Activated T-helper 9 cell treated with anti-CD3 and anti-CD28 coated beads, Interleukin-2, amount 50 U/mL, for 16 hours (primary cell): ENCODE results near the gene OVOL3.
"Not testable (repeated sequence)": the region's sequence is repeated elsewhere in the genome, so short reads cannot be mapped to it uniquely, and the experiment has no call there.

ENCODE experiments used
- DNase-seq: peaks from one replicate; pipeline ENCODE4 v3.0.0-alpha.2; 2020; ENCODE audit warnings: low read depth

The OVOL3 gene

DNA sequence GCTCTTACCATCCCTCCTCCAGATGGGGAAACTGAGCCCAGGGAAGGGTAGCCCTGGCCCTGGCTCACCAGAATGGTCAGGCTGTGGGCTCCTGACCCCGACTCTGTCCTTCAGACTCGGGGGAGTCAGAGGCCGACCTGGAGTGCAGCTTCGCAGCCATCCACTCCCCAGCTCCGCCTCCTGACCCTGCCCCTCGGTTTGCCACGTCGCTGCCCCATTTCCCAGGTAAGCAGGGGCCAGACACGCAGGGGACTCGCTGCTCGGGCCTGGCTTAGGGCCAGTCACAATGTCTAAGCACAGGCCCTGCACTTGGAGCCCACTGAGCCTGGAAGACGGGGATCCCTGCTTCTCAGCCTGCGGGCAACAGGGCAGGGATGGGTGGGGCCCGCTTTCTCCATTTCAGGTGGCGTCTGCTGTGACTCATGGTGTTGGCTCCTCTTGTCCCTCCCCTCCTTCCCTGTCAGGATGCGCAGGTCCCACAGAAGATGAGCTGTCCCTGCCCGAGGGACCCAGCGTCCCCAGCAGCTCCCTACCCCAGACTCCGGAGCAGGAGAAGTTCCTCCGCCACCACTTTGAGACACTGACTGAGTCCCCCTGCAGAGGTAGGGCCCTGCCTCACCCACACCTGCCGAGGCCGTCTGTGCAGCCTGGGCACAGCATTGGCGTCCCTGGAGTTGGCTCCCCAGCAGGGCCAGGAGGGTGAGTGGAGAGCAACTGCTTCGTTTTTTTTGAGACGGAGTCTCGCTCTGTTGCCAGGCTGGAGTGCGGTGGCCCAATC lies 9.2 kb upstream of the OVOL3 start:
- no peak for DNase-seq

DNA sequence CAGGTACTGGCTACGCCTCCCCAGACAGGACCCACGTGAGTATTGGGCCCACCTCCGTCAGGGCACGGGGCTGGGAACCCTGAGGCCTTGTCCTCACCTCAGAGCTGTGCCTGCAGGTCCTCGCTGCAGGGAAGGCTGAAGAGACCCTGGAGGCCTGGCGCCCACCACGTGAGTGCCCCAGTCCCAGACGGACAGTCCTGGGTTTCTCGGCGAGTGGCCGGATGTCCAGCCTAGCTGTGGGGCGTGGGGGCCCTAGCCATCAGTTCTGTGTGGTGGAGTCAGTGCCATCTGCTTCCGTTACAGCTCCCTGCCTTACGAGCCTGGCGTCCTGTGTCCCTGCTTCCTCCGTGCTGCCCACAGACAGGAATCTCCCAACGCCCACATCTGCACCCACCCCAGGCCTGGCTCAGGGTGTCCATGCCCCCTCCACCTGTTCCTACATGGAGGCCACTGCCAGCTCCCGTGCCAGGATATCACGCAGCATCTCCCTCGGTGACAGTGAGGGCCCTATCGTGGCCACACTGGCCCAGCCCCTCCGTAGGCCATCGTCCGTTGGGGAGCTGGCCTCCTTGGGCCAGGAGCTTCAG lies 7.8 kb upstream of the OVOL3 start:
- no peak for DNase-seq

DNA sequence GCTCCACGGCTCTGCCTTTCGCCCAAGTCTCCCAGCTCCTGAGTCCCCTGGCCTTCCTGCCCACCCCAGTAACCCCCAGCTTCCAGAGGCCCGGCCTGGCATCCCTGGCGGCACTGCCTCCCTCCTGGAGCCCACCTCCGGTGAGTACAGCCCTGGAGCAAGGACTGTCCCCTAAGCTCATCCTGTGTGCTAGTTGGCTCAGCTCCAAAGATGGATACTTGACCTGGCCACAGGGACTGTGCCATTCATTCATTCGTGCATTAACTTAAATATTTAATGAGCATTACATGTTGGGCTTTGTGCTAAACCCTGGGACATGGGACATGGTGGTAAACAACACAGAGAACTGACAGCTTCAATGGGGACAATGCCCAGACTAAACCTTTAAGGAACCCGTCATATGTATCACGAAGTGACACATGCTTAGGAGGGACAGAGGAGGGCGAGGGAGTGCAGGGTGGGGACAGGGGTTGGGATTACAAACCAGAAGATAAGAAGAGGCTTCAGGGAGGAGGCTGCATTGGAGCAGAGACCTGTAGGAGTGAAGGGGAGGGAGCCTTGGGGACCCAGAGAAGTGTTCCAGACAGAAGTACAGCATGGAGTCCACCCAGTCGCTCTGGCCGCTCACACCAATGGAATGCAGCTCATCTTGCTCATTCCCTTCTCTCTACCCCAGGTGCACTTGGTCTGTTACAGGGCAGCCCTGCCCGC lies 6.9 kb upstream of the OVOL3 start:
- no peak for DNase-seq

DNA sequence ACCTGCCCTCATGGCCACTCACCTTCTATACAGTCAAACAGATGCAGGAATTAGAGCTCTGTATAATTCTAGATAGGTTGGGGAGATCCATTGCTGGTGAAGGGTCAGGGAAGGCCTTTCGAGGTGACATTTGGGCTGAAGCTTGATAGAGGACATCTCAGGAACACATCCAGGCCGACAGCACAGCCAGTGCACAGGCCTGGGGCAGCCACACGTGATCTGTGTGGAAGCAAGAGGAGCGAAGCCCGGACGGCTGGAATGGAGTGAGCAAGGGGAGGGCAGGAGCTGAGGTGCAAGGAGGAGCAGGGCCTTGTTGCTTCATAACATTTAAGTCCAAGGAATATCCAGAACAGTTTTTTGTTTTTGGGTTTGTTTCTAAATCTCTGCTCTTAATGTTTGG lies 4.5 kb upstream of the OVOL3 start:
- no peak for DNase-seq

DNA sequence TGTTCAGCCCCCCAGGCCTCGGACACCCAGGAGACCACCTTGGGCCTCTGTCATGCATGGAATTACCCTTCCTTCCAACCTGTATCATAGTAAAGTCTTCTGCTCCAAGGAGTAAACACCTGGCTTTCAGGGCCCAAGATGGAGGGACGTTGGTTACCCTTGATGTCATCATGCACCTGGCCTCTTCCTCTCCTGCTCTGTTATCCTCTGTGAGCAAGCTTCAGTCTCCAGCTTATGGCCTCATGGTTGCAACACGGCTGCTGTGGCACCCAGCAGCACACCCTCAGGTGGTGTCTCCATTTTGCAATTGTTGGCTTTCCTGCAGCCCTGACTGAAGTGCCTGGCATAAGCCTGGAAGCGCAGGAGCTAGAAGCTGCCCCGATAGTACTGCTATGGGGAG lies 4.0 kb upstream of the OVOL3 start:
- no peak for DNase-seq

DNA sequence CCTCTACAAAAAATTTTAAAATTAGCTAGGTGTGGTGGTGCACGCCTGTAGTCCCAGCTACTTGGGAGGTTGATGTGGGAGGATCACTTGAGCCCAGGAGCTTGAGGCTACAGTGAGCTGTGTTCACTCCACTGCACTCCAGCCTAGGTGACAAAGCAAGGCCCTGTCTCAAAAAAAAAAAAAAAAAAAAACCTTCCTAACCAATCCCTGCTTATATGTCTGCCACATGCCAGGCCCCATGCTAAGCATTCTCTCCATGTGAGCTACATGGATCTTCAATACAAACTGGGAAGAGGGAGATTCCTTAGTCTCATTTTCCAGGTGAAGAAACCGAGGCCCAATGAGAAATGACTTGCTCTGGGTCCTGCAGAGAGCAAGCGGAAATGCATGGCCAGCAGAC lies 2.3 kb upstream of the OVOL3 start:
- DNase-seq = no peak

DNA sequence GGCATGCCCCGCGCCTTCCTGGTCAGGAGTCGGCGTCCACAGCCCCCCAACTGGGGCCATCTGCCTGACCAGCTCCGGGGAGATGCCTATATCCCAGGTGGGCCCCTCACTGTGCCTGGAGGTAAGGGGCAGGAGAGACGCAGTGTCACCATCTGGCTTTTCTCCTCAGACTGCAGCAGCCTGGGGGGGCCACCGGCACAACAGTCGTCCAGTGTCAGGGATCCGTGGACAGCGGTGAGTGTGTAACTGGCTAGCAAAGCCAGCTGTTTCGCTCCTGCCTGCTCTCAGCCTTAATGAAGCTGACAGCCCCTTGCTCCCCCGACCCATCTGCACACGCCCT lies 227 bp downstream of the OVOL3 start:
- DNase-seq = no peak

DNA sequence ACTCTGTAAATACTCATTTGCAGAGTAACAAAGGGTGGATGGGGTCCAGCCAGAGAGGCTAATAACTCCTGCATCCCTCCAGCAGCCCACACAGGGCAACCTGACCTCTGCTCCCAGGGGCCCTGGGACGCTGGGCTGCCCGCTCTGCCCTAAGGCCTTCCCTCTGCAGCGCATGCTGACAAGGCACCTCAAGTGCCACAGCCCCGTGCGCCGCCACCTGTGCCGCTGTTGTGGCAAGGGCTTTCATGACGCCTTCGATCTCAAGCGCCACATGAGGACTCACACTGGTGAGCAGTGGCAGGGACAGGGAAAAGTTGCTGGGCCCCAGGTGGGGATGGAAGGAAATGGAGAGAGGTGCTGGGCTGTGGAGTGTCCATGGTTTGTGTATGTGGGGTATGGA lies 1.7 kb downstream of the OVOL3 start:
- no peak for DNase-seq

DNA sequence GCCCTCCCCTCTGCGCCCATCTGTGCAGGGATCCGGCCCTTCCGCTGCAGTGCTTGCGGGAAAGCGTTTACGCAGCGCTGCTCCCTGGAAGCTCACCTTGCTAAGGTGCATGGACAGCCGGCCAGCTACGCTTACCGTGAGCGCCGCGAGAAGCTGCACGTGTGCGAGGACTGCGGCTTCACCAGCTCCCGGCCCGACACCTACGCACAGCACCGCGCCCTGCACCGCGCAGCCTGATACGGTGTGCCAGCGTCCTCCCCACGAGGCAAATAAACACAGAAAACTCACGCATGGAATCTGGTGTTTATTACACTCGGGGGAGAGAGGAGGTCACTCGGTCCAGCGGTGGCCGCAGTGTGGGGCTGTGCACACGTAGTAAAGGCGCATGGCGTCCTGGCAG lies 2.5 kb downstream of the OVOL3 start:
- DNase-seq = no peak

DNA sequence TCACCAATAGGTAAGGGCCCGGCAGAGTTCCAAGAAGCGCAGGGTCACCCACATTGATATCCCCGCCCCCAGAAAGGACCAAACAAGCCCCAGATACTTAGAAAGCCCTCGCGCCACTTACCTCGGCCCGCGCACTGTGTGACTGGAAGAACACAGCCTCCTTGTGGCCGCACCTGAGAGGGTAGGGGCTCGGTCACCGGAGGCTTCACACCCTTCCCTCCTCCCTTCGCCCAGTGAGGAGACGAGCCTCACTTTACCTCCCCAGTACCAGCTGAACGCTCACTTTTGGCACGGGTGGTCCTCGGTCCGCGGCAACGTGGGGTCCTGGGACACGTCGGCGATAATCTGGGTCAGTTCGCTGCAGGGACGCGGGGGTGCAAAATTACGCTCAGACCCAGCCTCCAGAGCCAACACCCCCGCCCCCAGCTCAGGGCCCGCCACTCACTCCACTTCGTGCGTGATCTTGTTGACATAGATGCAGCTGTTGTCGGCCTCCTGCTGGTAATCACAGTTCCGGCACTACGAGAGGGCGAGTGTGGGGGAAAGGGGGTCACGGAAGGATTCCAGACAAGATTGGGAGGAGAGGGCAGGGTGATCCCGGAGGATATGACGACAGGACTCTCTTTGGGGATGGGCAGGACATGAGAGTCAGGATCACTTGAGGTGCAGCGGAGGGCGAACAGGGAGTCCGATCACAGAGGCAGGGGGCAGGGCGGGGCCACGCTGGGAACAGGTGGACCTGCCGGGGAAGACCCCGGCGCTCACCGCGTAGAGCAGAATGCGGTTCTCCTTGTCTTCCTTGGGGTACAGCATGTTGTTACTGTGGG lies 3.2 kb downstream of the OVOL3 start:
- DNase-seq = peak; percentile 8

DNA sequence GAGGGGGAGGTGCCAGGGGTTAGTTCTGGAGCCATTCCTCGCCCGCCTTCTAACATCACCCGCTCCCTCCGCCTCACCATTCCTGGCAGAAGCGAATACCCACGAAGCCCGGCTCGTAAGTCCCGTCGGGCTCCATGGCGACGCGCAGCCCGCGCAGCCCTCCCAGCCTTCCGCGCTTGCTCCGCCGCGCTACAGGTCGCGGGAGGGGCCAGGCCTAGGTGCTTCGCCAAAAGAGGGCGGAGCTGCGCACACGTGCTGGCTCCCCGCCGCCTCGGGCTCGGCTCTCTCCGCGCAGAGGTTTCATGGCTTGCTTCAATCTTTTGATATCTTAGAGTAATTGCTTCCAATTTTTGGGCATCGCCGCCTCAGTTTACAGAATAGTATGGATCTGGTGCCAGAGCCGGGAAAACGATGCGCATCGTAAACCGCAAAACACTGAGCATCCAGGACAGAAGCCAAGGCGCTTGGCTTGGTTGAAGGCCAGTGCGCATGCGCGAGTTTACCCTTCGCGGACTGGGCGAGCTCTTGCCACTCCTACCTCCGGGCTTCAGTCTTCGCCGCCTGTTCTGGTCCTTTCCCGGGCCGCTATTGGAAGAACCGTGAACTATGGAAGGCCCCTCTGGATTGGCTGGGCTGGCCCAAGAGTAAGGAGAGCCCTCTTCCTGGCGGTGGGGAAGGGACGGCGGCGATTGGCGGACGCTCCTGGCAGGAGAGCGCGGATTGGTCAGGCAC lies 3.9 kb downstream of the OVOL3 start, which contains the start of gene POLR2I:
TSS of gene POLR2I (minus strand) at position 155 of the 732 bp plus-strand sequence. CDS start at position 136, 19 bp downstream.
- peak; percentile 96 for DNase-seq

DNA sequence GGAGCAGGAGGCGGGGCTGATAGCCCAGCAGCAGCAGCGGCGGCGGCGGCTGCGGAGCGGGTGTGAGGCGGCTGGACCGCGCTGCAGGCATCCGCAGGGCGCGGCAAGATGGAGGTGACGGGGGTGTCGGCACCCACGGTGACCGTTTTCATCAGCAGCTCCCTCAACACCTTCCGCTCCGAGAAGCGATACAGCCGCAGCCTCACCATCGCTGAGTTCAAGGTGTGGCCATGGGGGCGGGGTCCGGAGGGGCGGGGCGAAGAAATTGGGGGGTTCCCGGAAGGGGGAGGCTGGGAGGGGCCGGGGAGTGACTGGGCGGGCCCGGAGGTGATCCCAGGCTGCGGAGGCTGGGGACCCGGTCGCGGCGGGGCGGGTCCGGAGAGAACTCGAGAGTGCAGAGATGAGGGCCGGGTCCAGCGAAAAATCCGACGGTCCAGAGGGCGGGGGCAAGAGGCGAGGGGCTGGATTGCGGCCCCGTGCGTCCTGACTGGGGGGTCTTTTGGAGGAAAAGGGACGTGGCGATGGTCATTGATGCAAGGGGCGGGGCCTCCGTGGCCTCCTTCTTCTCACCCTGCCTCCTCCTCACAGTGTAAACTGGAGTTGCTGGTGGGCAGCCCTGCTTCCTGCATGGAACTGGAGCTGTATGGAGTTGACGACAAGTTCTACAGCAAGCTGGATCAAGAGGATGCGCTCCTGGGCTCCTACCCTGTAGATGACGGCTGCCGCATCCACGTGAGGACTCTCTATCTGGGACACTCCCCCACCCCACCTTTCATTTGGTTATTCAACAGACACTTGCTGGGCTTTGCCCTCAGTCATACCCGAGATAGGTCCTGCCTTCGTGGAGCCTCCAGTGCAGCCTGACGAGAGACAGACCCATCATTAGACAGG lies 4.8 kb downstream of the OVOL3 start, which contains the start of gene TBCB:
TSS of gene TBCB (plus strand) at position 16 of the 891 bp plus-strand sequence. CDS start at position 109, 93 bp downstream.
- peak; percentile 85 for DNase-seq

DNA sequence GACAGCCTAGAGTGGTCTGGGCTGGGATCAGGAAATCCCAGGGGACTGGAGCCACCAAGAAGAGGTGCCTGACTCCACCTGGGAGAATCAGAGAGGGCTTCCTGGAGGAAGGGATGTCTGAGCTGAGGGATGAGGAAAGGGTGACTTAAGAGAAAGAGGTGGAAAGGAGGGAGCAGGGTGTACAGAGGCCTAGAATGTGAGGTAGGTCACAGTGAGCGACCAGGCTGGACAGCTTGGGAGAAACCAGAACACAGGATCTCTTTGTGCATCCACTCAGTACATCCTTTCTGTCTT lies 5.3 kb downstream of the OVOL3 start:
- DNase-seq = no peak

DNA sequence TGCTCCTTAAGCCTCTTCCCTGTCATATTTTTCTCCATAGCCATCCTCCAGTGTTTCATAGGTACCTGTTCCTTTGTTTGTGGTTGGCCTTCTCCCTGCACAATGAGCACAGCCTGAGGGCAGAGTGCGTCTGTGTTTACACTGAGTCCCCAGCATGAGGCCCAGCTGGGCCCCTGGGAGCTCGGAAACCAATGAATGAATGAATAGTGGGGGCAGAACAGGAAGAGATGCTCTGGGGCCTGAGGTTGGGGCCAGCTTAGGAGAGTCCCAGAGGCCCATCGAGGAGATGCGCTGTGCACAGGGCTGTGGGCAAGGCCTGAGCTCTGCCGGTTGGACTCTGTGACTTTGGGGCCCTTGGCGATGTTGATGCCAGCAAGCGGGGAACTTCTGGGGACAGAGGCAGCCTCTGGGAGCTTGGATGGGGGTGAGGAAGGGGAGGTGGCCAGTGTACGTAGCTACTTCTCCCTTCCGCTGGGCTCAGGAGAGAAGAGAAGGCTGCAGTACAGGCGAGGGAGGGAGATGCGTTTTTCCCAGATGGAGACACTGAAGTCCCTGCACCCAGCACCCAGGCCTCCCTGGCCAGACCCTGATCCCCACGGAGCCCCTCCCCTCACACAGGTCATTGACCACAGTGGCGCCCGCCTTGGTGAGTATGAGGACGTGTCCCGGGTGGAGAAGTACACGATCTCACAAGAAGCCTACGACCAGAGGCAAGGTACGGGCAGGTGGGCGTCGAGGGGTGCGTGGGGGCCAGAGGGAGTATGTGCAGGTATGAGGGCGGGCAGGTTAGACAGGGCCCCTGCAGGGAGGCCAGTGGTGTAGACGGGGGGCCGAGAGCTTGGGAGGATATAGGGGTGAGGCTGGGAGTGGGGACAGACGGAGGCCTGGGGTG lies 9.4 kb downstream of the OVOL3 start:
- no peak for DNase-seq

DNA sequence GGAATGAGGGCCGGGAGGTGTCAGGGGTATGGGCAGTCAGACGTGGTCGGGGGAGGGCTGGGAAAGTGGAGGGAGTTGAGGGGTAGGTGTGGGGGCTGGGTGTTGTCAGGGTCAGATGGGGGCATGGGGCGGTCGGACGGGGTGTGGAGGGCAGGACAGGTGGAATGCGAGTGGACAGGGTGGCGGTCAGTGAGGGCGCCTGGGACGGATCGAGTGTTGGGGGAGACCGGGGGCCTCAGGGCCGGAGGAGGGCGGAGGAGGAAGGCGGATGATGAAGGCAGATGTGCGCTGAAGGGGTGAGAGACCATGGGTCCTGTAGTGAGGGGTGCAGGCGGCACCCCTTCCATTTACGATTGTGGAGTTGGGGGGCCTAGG lies 10.0 kb downstream of the OVOL3 start:
- DNase-seq = no peak

DNA sequence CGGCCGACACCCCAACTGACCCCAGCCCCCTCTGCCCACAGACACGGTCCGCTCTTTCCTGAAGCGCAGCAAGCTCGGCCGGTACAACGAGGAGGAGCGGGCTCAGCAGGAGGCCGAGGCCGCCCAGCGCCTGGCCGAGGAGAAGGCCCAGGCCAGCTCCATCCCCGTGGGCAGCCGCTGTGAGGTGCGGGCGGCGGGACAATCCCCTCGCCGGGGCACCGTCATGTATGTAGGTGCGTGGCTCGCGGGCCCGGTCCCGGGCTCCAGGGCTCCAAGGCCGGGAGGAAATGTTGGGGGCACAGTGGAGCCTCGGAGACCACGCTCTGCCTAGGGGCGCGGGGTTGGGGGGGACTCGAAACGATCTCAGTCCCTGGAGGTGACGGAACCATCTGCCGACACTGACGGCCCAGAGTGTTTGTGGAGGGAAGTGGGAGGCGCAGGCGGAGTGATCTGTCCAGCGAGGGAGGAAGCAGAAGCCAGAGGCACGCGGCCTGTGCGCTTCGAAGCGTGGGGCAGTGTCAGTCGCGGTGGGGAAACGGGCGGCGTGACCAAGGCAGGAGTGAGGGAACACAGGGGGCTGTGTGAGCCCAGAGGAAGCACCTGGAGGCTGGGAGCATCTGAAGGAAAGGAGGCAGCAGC lies 10.7 kb downstream of the OVOL3 start:
- DNase-seq = no peak

DNA sequence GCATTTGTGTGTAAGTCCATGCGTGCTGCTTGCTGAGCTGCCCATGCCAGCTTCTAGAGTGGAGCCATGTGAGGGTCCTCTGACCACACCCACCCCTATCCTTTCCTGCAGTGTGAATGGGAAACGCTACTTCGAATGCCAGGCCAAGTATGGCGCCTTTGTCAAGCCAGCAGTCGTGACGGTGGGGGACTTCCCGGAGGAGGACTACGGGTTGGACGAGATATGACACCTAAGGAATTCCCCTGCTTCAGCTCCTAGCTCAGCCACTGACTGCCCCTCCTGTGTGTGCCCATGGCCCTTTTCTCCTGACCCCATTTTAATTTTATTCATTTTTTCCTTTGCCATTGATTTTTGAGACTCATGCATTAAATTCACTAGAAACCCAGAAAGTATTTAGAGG lies 14.6 kb downstream of the OVOL3 start:
- DNase-seq = no peak

DNA sequence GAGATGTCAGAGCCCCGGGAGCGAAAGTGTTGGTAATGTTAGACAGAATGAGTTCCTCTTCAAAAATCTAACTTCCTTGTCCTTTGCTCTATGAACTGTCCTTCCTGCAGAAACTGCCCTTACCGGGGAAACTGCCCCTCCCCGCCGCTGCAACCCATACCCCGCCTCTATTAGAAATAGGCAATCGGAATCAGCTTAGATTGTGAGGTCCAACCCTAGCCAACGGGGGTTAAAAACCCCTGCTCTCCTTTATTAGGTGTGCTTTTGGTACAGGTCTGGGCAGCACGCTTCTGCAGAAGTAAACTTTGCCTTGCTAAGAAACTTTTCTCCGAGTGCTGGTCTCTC lies 17.4 kb downstream of the OVOL3 start:
- DNase-seq = no peak

DNA sequence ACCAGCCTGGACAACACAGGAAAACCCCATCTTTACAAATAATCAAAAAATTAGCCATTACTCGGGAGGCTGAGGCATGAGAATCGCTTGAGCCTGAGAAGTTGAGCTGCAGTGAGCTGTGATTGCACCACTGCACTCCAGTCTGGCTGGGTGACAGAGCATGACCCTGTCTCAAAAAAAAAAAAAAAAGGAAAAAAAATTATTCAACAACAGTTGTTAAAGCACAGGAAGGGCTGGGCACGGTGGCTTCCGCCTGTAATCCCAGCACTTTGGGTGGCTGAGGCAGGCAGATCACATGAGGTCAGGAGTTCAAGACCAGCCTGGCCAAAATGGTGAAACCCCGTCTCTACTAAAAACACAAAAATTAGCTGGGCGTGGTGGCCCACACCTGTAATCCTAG lies 20.3 kb downstream of the OVOL3 start:
- not testable (repeated sequence) for DNase-seq
